Neural progenitor cell (in vitro differentiated cells): Measurements from ENCODE around the gene RBM34. TPM values are rescaled to one million over a fixed set of nuclear protein-coding genes. Genes with fewer than 3 reads are reported as not detected.

Experiments used
- DNase-seq: peaks from one replicate; pipeline ENCODE4 v3.0.0-alpha.2; 2016; ENCODE audit warnings: low spot score
- H2AFZ ChIP-seq: fragments of 200-600 bp; sonication (generic); replicated peaks from 2 replicates; pipeline ENCODE4 v1.6.1; 2016; ENCODE audit warnings: antibody characterized with exemption
- H3F3A ChIP-seq: fragments of 200-600 bp; sonication (generic); 2 replicates; pipeline ENCODE4 v1.6.1; 2016; ENCODE audit warnings: antibody characterized with exemption, low read depth
- H3K27ac ChIP-seq: fragments of 200-600 bp; sonication (generic); 2 replicates; pipeline ENCODE4 v1.5.1; 2016; ENCODE audit warnings: mild to moderate bottlenecking
- H3K27me3 ChIP-seq: fragments of 200-600 bp; sonication (generic); 2 replicates; pipeline ENCODE4 v1.6.1; 2016; ENCODE audit warnings: mild to moderate bottlenecking, moderate library complexity
- H3K36me3 ChIP-seq: fragments of 200-600 bp; sonication (generic); 2 replicates; pipeline ENCODE4 v1.5.1; 2016
- H3K4me1 ChIP-seq: fragments of 200-600 bp; sonication (generic); 2 replicates; pipeline ENCODE4 v1.6.1; 2016; ENCODE audit warnings: mixed run types
- H3K4me2 ChIP-seq: fragments of 200-600 bp; sonication (generic); 2 replicates; pipeline ENCODE4 v1.6.1; 2016
- H3K4me3 ChIP-seq: fragments of 200-600 bp; sonication (generic); 2 replicates; pipeline ENCODE4 v1.5.1; 2016
- H3K79me2 ChIP-seq: fragments of 200-600 bp; sonication (generic); 2 replicates; pipeline ENCODE4 v1.6.1; 2016; ENCODE audit warnings: low read depth
- H3K9ac ChIP-seq: fragments of 200-600 bp; sonication (generic); 2 replicates; pipeline ENCODE4 v1.6.1; 2016
- H3K9me3 ChIP-seq: fragments of 200-600 bp; sonication (generic); 2 replicates; pipeline ENCODE4 v1.5.1; 2016; ENCODE audit warnings: low read depth
- H4K20me1 ChIP-seq: fragments of 200-600 bp; sonication (generic); 2 replicates; pipeline ENCODE4 v1.6.1; 2016; ENCODE audit warnings: low read depth
- H3K27ac Mint-ChIP-seq: 3 replicates; pipeline ENCODE4 v1.8.0; 2021; ENCODE audit warnings: mixed read lengths
- H3K27me3 Mint-ChIP-seq: 2 replicates; pipeline ENCODE4 v1.8.0; 2022; ENCODE audit warnings: low read depth, mild to moderate bottlenecking, inconsistent platforms, moderate library complexity, mixed read lengths; ENCODE audit not compliant: insufficient read depth
- H3K36me3 Mint-ChIP-seq: 3 replicates; pipeline ENCODE4 v1.8.0; 2021; ENCODE audit warnings: mixed read lengths
- H3K4me1 Mint-ChIP-seq: 3 replicates; pipeline ENCODE4 v1.8.0; 2021; ENCODE audit warnings: mixed read lengths
- H3K4me3 Mint-ChIP-seq: 3 replicates; pipeline ENCODE4 v1.8.0; 2021; ENCODE audit warnings: mild to moderate bottlenecking, moderate library complexity, mixed read lengths
- H3K9me3 Mint-ChIP-seq: 3 replicates; pipeline ENCODE4 v1.8.0; 2020; ENCODE audit warnings: mixed read lengths
- CTCF ChIP-seq: fragments of 200-600 bp; sonication (generic); IDR thresholded peaks from 2 replicates; pipeline ENCODE4 v1.5.1; 2017; ENCODE audit warnings: antibody characterized with exemption, mild to moderate bottlenecking
- EZH2 ChIP-seq: fragments of 200-600 bp; sonication (generic); IDR thresholded peaks from 2 replicates; pipeline ENCODE4 v1.6.1; 2017; ENCODE audit warnings: antibody characterized with exemption, mild to moderate bottlenecking, moderate library complexity
- EZH2phosphoT487 ChIP-seq: fragments of 200-600 bp; sonication (generic); IDR thresholded peaks from 2 replicates; pipeline ENCODE4 v1.6.1; 2017; ENCODE audit warnings: antibody characterized with exemption
- total RNA-seq: library from RNA; depleted of rRNA; stranded (reverse); fragments of >200 nt; gene quantifications from 2 replicates; pipeline ENCODE4 v1.2.3, GENCODE V29; 2015; ENCODE audit warnings: low replicate concordance

Gene RBM34
- total RNA-seq, 1 donor from 2014 or later, result 107 TPM

- peaks cover 25% of the 10 kb centered on the region for H3K36me3 ChIP-seq
- H3K27me3 ChIP-seq, result peaks cover 2% of the 10 kb centered on the region
- Mint-ChIP-seq H3K27me3 (no peaks in the 10 kb centered on the region), H3K4me1 (peaks cover 10% of the 10 kb centered on the region), H3K4me3 (no peak overlapping the region), H3K36me3 (peaks cover 29% of the 10 kb centered on the region), H3K27ac (no peak overlapping the region), H3K9me3 (no peaks in the 10 kb centered on the region)
- H3K9me3 ChIP-seq, result no peaks in the 10 kb centered on the region
- H3K79me2 ChIP-seq, result peaks cover 26% of the 10 kb centered on the region
- no peak overlapping the region for H3K9ac ChIP-seq
- TF ChIP-seq CTCF (no peak), EZH2phosphoT487 (no peak), EZH2 (no peak)
- H2AFZ ChIP-seq, result no peak overlapping the region
- H3K4me3 ChIP-seq, result no peak overlapping the region
- DNase-seq, result no peak
- peaks cover 43% of the 10 kb centered on the region for H4K20me1 ChIP-seq
- H3K4me1 ChIP-seq, result no peaks in the 10 kb centered on the region
- no peak overlapping the region for H3K27ac ChIP-seq
- H3F3A ChIP-seq, result peaks cover 49% of the 10 kb centered on the region
- no peak overlapping the region for H3K4me2 ChIP-seq
Measured at GRCh38 chr1:235108876-235109275, 52.2 kb downstream of the RBM34 start.

GRCh38 chr1:235108185-235108593 lies 52.9 kb downstream of the RBM34 start:
- Mint-ChIP-seq H3K4me1 (peaks cover 13% of the 10 kb centered on the region), H3K27me3 (no peaks in the 10 kb centered on the region), H3K27ac (no peak overlapping the region), H3K9me3 (no peaks in the 10 kb centered on the region), H3K4me3 (no peak overlapping the region), H3K36me3 (peaks cover 23% of the 10 kb centered on the region)
- H3K9me3 ChIP-seq, result no peaks in the 10 kb centered on the region
- H3K27ac ChIP-seq, result no peak overlapping the region
- H3K27me3 ChIP-seq, result peaks cover 5% of the 10 kb centered on the region
- DNase-seq, result no peak
- H3K4me1 ChIP-seq, result no peaks in the 10 kb centered on the region
- TF ChIP-seq CTCF (no peak), EZH2phosphoT487 (no peak), EZH2 (no peak)
- H3K4me2 ChIP-seq, result no peak overlapping the region
- peaks cover 36% of the 10 kb centered on the region for H4K20me1 ChIP-seq
- H3F3A ChIP-seq, result peaks cover 49% of the 10 kb centered on the region
- H3K9ac ChIP-seq, result no peak overlapping the region
- H3K79me2 ChIP-seq, result peaks cover 20% of the 10 kb centered on the region
- H3K36me3 ChIP-seq, result peaks cover 21% of the 10 kb centered on the region
- H2AFZ ChIP-seq, result no peak overlapping the region
- H3K4me3 ChIP-seq, result no peak overlapping the region

- Histone ChIP-seq H4K20me1 (peaks cover 30% of the 10 kb centered on the region), H3F3A (peaks cover 49% of the 10 kb centered on the region), H3K9me3 (no peaks in the 10 kb centered on the region), H3K27me3 (peaks cover 5% of the 10 kb centered on the region), H3K36me3 (peaks cover 15% of the 10 kb centered on the region), H2AFZ (no peak overlapping the region), H3K4me2 (no peak overlapping the region), H3K79me2 (peaks cover 13% of the 10 kb centered on the region), H3K4me1 (no peaks in the 10 kb centered on the region), H3K4me3 (no peak overlapping the region), H3K27ac (no peak overlapping the region), H3K9ac (no peak overlapping the region)
- peaks cover 18% of the 10 kb centered on the region for H3K36me3 Mint-ChIP-seq
- no peak for DNase-seq
- H3K4me3 Mint-ChIP-seq, result no peak overlapping the region
- TF ChIP-seq EZH2phosphoT487, result no peak
- no peak for TF ChIP-seq CTCF
- TF ChIP-seq EZH2, result no peak
- H3K27me3 Mint-ChIP-seq, result no peaks in the 10 kb centered on the region
- H3K27ac Mint-ChIP-seq, result no peak overlapping the region
- H3K4me1 Mint-ChIP-seq, result peaks cover 13% of the 10 kb centered on the region
- no peaks in the 10 kb centered on the region for H3K9me3 Mint-ChIP-seq
Measured at GRCh38 chr1:235107368-235108184, 53.5 kb downstream of the RBM34 start.
